GM21390 (cell line): ENCODE data around the gene CAVIN2.
"Not testable (repeated sequence)": the region's sequence is repeated elsewhere in the genome, so short reads cannot be mapped to it uniquely, and the experiment has no call there.

ENCODE experiments used
- ATAC-seq: cut with Tn5 transposase; IDR thresholded peaks from one replicate; pipeline ENCODE4 v1.9.1; 2021; ENCODE audit not compliant: unreplicated experiment

Gene CAVIN2

DNA sequence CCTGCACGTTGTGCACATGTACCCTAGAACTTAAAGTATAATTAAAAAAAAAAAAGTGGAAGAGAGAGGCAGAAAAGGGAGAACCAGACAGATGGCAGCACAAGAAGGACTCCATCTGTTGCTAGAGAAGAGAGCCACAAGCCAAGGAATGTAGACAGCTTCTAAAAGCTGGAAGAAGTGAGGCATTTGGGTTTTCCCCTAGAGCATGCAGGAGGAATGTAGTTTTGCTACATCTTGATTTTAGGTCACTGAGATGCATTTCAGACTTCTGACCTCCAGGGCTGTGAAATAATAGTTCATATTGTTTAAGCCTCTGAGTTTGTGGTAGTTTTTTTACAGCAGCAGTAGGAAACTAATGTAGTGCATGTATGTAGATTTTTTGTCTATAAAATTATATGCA lies 46.0 kb downstream of the CAVIN2 start:
- ATAC-seq: no peak

DNA sequence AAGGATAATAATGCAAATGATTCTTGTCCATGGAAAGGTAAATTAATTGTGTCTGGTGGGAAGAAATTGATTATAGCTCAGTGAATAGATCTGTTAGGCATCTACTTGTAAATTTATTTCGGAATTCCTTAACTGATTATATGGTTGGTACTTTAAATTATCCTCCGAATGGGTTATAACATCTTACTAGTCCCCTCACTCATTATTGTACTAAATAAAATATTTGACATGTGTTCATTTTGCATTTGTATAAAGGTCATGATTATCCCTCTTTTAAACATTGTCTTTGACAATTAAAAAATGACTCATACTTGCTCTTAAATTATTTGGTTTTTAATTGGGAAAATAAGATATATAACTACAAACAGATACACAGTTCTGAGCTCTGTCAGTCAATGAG lies 47.4 kb downstream of the CAVIN2 start:
- no peak for ATAC-seq

DNA sequence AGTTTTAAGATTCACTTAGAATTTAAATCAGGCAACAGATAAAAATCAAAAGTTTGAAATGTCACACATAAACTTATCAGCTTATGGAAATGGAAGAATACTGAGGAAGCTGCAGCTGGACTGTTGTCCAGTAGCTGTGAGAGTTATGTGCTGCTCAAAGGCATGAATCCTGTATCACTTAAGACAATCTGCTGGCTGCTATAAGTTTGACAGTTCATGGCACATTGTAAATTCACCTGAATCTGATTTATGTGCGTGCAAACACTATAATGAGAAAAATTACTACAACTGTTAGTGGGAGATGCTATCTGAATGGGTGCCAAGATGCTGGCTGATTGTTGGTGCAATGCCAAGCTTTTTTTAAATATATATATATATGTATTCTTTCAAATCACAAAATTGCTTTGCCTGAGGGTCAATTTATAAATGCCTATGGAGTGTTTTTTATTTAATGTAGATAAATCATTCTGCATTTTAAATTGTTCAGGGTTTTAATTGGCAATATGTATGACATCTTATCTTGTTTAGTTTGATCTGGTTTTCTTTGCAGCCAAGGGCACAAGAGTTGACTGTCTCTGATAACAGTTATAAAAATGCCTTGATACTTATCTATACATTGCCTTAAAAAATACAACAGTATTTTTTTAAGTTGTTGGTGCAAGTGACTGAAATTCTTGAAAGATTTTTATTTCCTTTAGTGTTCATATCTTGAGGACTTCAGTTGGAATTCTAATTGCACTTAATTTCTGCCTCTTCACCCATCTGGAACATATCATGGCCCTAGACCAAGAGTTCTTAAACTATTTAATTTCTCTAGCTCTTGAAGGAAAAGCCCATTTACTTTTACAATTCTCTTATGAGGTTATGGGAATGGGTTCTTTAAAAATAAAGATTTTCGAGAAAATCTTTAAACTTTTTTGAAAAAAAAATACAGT lies 48.7 kb downstream of the CAVIN2 start:
- no peak for ATAC-seq

DNA sequence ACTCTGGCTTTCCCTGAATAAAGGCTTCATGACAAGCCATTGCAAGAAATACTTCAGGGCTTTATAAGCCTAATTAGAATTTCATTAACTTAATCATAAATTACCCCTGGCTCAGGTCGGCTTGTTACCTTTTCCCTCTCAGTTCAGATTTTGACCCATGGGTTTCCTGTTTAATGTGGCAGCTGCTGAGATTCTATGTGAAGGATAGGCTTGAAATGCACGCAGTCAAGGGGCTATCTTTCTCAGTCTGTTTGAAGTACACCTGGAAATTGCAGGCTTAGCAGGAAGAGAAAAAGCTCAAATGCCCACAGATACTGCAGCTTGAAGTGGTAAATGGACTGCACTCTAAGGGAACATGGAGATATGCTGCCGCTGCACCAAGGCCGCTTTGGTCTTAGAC lies 49.4 kb downstream of the CAVIN2 start:
- no peak for ATAC-seq

DNA sequence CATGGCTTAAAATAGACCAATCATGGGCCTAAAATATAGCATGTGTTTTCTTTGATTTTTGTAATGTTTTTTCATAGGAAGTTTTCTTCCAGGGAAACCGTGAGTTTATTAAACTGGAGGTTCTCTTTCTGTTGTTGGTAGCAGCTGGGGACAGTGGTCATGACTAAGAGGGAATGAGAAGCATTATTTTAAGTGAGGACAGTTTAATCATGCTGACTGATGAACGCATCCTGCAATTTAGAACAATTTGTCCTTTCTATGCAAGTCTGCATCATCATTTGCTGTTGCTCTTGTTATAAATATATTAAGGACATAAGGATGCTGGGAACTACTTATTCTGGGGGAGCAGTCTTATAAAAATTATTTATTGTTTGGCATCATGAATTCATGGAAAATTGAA lies 51.2 kb downstream of the CAVIN2 start:
- ATAC-seq: no peak

DNA sequence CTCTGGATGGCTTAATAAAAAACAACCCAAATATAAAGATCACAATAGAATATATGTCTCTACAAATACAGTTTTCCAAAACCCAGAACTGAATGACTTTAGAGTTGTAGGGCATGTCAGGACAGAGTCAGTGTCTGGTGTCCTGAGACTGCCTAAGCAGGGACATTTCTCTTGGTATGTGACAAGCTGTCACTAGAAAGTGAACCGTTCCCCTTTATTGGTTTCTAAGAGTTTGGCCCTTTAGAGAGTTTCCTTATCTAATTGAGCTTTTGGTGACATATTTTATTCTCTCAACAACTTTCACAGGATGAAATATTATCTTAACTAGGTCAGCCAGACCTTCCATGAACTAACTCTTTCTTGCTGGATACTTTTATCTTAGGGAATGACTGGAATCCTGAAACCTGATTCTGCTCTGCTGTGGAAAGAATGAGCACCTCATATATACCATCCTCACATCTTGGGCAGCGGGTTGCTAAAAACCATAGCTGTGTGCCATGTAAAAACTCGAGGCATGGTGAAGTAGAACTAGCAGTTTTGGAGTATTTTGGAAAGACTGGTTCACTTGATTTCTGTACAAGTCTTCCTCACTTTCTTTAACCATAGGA lies 54.8 kb downstream of the CAVIN2 start:
- ATAC-seq: no peak

DNA sequence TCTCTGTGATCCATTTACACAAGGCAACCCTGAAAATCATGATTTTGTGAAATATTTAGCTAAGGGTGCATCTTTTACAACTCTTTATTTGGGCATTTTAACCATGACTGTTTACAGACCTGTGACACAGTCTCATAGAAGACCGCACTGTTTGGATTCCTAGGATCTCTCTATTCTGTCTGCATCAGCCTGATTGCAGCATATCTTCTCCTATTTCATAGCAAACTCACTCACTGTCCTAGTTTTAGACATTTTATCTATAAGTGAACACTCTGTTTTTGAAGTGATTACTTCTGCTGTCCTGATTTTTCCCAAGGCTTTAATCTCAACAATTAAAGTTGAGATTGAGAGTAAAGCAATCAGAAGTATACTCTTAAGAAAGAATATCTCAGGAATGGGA lies 56.2 kb downstream of the CAVIN2 start:
- ATAC-seq: no peak

DNA sequence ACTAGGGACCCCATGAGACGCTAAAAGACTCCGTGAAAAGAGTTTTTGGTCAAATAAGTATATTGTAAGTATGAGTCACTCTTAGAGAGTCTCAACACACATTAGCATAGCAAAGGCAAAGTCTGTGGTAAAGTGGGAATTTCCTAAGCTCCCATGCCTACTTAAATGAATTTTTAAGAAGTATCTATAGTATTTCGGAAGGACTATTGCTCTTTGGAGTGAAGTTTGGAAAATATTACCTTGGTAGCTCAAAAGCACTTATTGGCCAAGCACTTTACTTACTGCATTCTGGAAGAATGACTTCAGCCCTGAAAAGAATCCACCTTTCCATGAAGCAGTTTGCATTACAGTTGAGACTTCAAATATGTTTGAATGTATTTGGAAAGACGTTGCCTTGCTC lies 57.1 kb downstream of the CAVIN2 start:
- ATAC-seq: no peak

DNA sequence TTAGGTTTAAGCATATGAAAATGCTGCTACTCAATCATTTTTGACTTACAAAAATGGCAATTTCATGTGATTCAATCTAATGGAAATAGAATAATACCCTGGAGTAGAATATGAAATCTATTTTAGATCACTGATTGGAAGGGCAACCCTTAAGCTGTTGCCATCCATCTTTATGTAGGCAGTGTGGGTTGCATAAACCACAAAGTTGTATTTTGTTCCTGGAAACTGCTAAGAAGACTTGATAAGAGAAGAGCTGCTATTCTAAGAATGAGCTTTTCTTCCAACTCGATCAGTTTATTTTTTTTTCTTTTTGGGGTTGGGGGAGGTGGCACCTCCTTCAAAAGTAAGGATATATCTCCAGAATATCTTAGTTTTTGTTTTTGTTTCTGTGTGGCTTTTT lies 60.2 kb downstream of the CAVIN2 start:
- ATAC-seq: no peak

DNA sequence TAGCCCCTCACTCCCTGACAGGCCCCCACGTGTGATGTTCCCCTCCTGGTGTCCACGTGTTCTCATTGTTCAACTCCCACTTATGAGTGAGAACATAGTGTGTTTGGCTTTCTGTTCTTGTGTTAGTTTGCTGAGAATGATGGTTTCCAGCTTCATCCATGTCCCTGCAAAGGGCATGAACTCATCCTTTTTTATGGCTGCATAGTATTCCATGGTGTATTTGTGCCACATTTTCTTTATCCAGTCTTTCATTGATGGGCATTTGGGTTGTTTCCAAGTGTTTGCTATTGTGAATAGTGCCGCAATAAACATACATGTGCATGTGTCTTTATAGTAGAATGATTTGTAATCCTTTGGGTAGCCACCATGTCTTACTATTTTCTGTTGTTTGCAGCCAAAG lies 61.2 kb downstream of the CAVIN2 start:
- ATAC-seq: not testable (repeated sequence)
